IPS DF 4.7 (cell line): ENCODE measurements around the gene NCK1.
"Not testable (repeated sequence)": the region's sequence is repeated elsewhere in the genome, so short reads cannot be mapped to it uniquely, and the experiment has no call there.

Experiments
- DNase-seq: peaks from one replicate; pipeline ENCODE4 v3.0.0-alpha.2; 2013; ENCODE audit warnings: low spot score; ENCODE audit errors: extremely low read depth

The NCK1 gene

GRCh38 chr3:136862617-136863322 is 762 bp downstream of the NCK1 start:
- no peak for DNase-seq

DNA sequence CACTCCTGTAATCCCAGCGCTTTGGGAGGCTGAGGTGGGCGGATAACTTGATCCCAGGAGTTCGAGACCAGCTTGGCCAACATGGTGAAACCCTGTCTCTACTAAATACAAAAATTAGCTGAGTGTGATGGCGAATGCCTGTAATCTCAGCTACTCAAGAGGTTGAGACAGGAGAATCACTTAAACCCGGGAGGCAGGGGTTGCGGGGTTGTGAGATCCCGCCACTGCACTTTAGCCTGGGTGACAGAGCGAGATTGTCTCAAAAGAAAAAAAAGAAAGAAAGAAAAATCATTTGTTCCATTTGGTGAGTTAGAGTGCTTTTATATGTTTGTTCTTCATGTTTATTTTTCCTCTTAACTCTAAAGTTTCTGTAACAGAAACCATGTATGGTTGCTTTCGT is 7.3 kb downstream of the NCK1 start:
- no peak for DNase-seq

DNA sequence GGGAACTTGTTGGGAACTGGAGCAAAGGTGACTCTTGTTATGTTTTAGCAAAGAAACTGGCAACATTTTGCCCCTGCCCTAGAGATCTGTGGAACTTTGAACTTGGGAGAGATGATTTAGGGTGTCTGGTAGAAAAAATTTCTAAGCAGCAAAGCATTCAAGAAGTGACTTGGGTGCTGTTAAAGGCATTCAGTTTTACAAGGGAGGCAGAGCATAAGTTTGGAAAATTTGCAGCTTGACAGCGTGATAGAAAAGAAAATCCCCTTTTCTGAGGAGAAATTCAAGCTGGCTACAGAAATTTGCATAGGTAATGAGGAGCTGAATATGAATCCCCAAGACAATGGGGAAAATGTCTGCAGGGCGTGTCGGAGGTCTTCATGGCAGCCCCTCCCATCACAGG is 10.2 kb downstream of the NCK1 start:
- not testable (repeated sequence) for DNase-seq

GRCh38 chr3:136879510-136879909 is 17.5 kb downstream of the NCK1 start:
- not testable (repeated sequence) for DNase-seq

GRCh38 chr3:136882571-136882970 is 20.6 kb downstream of the NCK1 start:
- DNase-seq, result no peak

GRCh38 chr3:136883967-136884720 is 22.1 kb downstream of the NCK1 start:
- DNase-seq, result no peak

- no peak for DNase-seq
These were observed 23.6 kb downstream of the NCK1 start for GRCh38 chr3:136885357-136886213.

DNA sequence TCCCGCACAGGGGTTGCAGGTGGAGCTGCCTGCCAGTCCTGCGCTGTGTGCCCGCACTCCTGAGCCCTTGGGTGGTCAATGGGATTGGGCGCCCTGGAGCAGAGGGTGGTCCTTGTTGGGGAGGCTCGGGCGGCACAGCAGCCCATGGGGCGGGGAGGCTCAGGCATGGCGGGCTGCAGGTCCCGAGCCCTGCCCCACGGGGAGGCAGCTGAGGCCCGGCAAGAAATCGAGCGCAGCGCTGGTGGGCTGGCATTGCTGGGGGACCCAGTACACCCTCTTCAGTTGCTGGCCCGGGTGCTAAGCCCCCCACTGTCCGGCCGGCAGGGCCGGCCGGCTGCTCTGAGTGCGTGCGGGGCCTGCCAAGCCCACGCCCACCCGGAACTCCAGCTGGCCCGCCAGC is 27.9 kb downstream of the NCK1 start:
- DNase-seq, result no peak

GRCh38 chr3:136891934-136892855 is 30.2 kb downstream of the NCK1 start:
- no peak for DNase-seq

DNA sequence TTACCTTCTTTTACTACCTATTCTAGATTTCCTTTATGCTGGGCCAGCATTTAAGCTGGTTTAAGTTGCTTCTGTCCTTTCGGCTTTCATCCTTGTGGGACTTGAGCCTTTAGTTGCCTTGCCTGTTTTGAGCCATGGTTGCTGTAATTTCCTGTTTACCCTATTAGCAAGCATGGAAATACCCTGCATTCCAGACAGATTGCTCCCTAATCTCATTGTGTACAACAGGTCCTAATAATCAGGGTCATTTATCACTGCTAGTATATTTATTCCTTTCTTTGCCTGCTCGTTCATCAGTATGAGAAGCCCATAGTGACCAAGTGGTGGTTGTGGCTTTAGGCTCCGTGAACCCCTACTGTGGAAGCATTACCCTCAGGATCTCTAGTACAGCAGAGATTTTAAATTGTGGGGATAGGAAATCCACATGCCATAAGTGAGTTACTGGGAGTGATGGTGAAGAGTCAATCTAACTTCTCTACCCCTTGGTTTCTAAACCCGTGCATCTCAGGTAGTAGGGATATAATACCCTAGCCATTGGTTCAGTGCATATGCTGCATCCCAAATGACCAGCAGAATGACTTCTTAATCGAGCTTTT is 31.9 kb downstream of the NCK1 start:
- DNase-seq, result no peak

- DNase-seq, result not testable (repeated sequence)
These were observed 35.2 kb downstream of the NCK1 start for GRCh38 chr3:136897171-136897570.

DNA sequence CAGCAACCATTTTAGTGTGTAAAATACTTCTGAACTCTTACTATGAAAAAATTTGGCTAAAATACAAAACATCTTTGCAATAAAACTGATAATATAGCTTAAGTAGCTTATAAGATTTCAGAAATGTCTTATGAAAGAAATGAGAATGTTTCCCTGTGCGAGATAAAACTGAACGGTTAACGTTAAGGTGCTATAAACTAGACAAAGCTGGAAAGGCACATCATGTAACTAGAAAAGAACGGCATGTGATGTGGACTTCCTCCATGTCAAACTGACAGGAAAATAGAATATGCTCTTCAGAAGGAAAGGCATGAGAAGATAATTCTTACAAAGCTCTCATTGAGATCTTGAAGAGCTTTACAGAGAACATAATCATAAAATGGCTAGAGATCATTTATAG is 36.5 kb downstream of the NCK1 start:
- no peak for DNase-seq

GRCh38 chr3:136898954-136899353 is 36.9 kb downstream of the NCK1 start:
- no peak for DNase-seq

GRCh38 chr3:136899622-136900158 is 37.7 kb downstream of the NCK1 start:
- no peak for DNase-seq

- DNase-seq, result not testable (repeated sequence)
These were observed 38.7 kb downstream of the NCK1 start for GRCh38 chr3:136900694-136901093.

- DNase-seq, result no peak
These were observed 39.4 kb downstream of the NCK1 start for GRCh38 chr3:136901391-136901790.

DNA sequence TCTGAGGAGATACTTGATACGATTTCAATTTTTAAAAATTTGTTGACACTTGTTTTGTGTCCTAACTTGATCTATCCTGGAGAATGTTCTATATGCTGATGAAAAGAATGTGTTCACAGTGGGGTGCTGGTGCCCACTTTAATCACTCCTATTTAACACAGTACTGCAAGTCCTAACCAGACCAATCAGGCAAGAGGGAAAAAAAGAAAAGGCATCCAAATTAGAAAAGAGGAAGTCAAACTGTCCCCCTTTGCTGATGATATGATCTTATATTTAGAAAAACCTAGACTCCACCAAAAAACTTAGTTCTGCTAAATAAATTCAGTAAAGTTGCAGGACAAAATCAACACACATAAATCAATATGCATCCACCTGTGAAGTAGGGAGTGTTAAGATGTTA is 40.5 kb downstream of the NCK1 start:
- not testable (repeated sequence) for DNase-seq

DNA sequence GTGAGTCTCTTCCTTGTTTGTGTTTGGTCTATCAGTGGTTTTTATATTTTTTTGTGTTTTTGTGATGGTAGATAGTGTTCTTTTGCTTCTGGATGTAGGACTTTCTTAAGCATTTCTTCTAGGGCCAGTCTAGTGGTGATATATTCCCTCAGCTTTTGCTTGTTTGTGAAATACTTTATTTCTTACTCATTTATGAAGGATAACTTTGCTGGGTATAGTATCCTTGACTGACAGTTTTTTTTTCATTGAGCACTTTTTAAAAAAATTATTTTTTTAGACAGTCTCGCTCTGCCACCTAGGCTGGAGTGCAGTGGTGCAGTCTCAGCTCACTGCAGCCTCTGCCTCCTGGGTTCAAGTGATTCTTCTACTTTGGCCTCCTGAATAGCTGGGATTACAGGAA is 41.9 kb downstream of the NCK1 start:
- DNase-seq, result no peak

DNA sequence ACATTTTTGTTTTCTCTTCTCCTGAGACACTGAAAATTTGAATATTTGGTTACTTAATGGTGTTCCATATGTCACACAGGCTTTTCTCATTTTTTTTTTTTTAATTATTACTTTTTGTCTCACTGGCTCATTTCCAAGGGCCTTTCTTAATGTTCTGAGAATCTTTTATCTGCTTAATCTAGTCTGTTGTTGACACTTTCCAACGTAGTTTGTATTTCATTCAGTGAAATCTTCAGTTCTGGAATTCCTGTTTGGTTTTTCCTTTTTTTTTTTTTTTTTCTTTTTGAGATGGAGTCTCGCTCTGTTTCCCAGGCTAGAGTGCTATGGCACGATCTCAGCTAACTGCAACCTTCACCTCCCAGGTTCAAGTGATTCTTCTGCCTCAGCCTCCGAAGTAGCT is 42.7 kb downstream of the NCK1 start:
- DNase-seq, result no peak

GRCh38 chr3:136905549-136905948 is 43.5 kb downstream of the NCK1 start:
- DNase-seq, result no peak
